ENCODE data around the gene SYT2. TPM values are rescaled to one million over a fixed set of nuclear protein-coding genes. Genes with fewer than 3 reads are reported as not detected.

SYT2 gene
- total and polyA plus RNA-seq, 10 of the 15 experiments (the other 5 are each of a cell fraction or from before 2014, with no cell fraction given): not detected

GRCh38 chr1:202569393-202570322 lies 140.6 kb downstream of the SYT2 start (continued):
- TF ChIP-seq REST (IDR thresholded peaks at IDR 0.05; ENCODE audit: low read depth, low read length) (no peak), CREB1 (IDR thresholded peaks at IDR 0.05; ENCODE audit: low read depth) (no peak), ZNF24 (IDR thresholded peaks at IDR 0.05) (no peak), IRF3 (IDR thresholded peaks at IDR 0.05) (no peak), MTA2 (IDR thresholded peaks at IDR 0.05; ENCODE audit: low read depth) (no peak), MEF2A (IDR thresholded peaks at IDR 0.05; ENCODE audit: insufficient read depth, low read depth, low read length) (no peak), USF1 (IDR thresholded peaks at IDR 0.05; ENCODE audit: borderline replicate concordance, extremely low read length, insufficient read depth, low read depth, low read length) (no peak), EED (IDR thresholded peaks at IDR 0.05; ENCODE audit: low read depth) (no peak), BRCA1 (IDR thresholded peaks at IDR 0.05; ENCODE audit: low read depth, low read length) (no peak), STAT3 (IDR thresholded peaks at IDR 0.05; ENCODE audit: low read depth, low read length) (no peak), MLLT1 (IDR thresholded peaks at IDR 0.05) (no peak)
